Immature natural killer cell (primary cell): ENCODE data around the gene CREB3L2. TPM values are rescaled to one million over a fixed set of nuclear protein-coding genes. Genes with fewer than 3 reads are reported as not detected.
A peak's percentile ranks its signal among the peaks of the same experiment; 100 is the strongest.

Experiments used
- DNase-seq, 3 donors: peaks; one replicate each; pipeline ENCODE4 v3.0.0; 2022; ENCODE audit warnings: mixed read lengths in 1 of 3
- H3K27ac Mint-ChIP-seq, 6 donors: one replicate each; pipeline ENCODE4 v1.8.0; 2020; ENCODE audit warnings: mixed read lengths in 6 of 6, mild to moderate bottlenecking in 5 of 6, inconsistent platforms in 4 of 6, moderate library complexity in 3 of 6
- H3K27me3 Mint-ChIP-seq, 3 donors: one replicate each; pipeline ENCODE4 v1.8.0; 2020 to 2021; ENCODE audit warnings: low read depth in 3 of 3, mild to moderate bottlenecking in 3 of 3, mixed read lengths in 3 of 3, moderate library complexity in 3 of 3, inconsistent platforms in 1 of 3
- H3K36me3 Mint-ChIP-seq, 3 donors: one replicate each; pipeline ENCODE4 v1.8.0; 2020; ENCODE audit warnings: mixed read lengths in 3 of 3, inconsistent platforms in 2 of 3, mild to moderate bottlenecking in 2 of 3
- H3K4me1 Mint-ChIP-seq, 2 donors: one replicate each; pipeline ENCODE4 v1.8.0; 2020; ENCODE audit warnings: inconsistent platforms in 2 of 2, mild to moderate bottlenecking in 2 of 2, mixed read lengths in 2 of 2, moderate library complexity in 1 of 2
- H3K4me3 Mint-ChIP-seq, 5 donors: one replicate each; pipeline ENCODE4 v1.8.0; 2020; ENCODE audit warnings: mild to moderate bottlenecking in 5 of 5, mixed read lengths in 5 of 5, inconsistent platforms in 3 of 5, moderate library complexity in 3 of 5
- H3K9me3 Mint-ChIP-seq, 6 donors: one replicate each; pipeline ENCODE4 v1.8.0; 2020; ENCODE audit warnings: mild to moderate bottlenecking in 6 of 6, mixed read lengths in 6 of 6, inconsistent platforms in 4 of 6, moderate library complexity in 3 of 6
- polyA plus RNA-seq, 3 donors: library from polyadenylated mRNA; unstranded; fragments of 300-500 nt; fragmentation: Illumina TruSeq; gene quantifications; one replicate each; pipeline ENCODE4 v1.2.3, GENCODE V29; 2021

The CREB3L2 gene
- polyA plus RNA-seq, 3 donors from 2014 or later, result 10.8 to 21.6 (median 12.6) TPM

DNA sequence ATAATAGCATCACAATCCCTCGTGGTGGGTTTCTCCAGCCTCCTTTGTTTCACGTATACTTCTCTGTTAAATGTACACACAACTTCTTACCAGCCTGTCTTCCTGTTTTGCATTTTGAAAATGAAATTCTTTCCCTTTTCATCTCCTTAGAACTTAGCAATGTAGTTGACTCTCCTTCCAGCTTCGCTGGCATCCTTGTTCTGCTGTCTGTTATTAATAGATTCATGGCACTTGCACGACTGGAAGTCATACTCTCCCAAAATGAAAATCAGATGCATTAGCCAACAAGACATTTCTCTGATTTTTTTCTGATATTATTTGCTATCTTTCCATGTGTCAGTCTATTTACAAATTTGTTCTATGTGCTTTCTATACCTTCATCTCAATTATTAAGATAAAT lies 3.0 kb upstream of the CREB3L2 start:
- Mint-ChIP-seq H3K27me3 (peaks cover 3 to 14% (median 6%) of the 10 kb centered on the region in 3 donors), H3K4me1 (peaks cover 25 to 34% of the 10 kb centered on the region in 2 donors), H3K4me3 (no peak overlapping the region), H3K27ac (peak overlapping the region in 1 of 6 donors; percentile 5), H3K36me3 (no peaks in the 10 kb centered on the region), H3K9me3 (no peaks in the 10 kb centered on the region)
- DNase-seq, result no peak

DNA sequence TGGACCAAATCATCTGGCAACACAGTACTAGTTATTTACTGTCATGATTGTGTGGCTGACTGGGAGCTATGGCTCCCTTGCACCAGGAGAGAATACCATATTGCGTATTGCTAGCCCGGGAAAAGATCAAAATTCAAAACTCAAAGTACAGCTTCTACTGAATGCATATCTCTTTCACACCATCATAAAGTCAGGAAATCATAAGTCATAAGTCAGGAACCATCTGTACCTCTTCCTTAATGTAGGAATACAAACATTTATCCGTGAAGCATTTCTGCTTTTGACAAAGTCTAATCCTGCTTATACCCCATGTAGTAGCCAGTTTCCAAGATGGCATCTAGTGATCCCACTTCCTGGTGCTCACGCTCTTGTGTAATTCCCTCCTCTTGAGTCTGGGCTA lies 2.2 kb upstream of the CREB3L2 start:
- H3K36me3 Mint-ChIP-seq, result no peaks in the 10 kb centered on the region
- H3K27ac Mint-ChIP-seq, result peak overlapping the region in 1 of 6 donors; percentile 56
- peaks cover 33 to 43% of the 10 kb centered on the region in 2 donors for H3K4me1 Mint-ChIP-seq
- no peaks in the 10 kb centered on the region for H3K9me3 Mint-ChIP-seq
- no peak overlapping the region for H3K4me3 Mint-ChIP-seq
- DNase-seq, result no peak
- H3K27me3 Mint-ChIP-seq, result peaks cover 3 to 14% (median 6%) of the 10 kb centered on the region in 3 donors

DNA sequence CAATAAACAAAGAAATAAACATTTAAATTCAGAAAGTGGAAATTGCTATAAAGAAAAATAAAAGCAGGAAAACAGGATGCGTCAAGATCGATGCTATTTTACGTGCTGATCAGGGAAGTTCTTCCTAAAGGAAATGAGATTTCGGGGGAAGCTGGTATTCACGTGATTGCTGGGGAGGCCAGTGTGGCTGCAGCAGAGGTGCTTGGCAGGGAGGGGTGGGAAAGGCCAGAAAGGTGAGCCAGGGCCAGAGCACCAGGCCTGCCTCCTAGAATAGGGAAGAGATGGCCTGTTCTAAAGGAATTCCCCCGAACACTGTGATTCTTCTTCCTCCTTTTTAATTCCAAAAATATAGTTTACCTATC lies 923 bp upstream of the CREB3L2 start:
- H3K27me3 Mint-ChIP-seq, result peaks cover 2 to 14% (median 5%) of the 10 kb centered on the region in 3 donors
- H3K9me3 Mint-ChIP-seq, result no peaks in the 10 kb centered on the region
- H3K4me3 Mint-ChIP-seq, result peak overlapping the region; percentile 92 to 96 (median 94)
- no peaks in the 10 kb centered on the region for H3K36me3 Mint-ChIP-seq
- peak overlapping the region; percentile 83 to 96 (median 89) for H3K27ac Mint-ChIP-seq
- H3K4me1 Mint-ChIP-seq, result peaks cover 36 to 55% of the 10 kb centered on the region in 2 donors
- DNase-seq, result no peak

DNA sequence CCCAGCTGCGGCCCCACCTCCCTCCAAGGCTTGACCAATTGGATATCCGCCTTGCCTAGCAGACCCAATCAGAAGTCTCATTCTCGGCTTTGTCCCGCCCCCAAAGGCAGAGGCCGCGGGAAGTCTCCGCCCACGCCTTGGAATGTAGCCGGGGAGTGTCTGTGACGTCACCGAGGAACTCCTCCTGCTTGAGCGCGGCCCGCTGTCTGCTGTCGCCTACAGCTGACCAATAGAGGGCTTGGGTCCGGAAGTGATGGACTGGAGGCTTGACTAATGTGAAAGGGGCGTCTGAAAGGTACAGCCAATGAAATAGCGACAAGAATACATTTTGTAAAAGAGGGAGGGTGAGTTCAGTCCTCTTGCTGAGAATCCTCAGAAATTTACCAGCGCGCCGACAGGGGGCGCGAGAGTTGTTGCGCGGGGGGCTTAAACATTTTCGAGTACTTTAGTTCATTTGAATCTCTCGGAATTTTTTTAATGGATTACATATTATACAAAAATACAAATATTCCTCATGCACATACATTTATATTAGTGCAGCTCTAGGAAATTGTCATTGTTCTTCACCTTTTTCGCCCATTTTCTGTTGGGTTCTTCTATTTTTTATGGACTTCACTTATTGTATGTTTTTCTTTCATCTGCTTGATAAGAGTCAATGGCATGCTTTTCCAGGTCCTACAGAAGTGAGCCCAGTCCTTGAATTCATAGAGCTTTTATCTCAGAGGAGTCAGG lies 376 bp upstream of the CREB3L2 start:
- H3K4me3 Mint-ChIP-seq, result peak overlapping the region; percentile 92 to 96 (median 94)
- H3K27ac Mint-ChIP-seq, result peak overlapping the region; percentile 83 to 96 (median 89)
- peaks cover 36 to 55% of the 10 kb centered on the region in 2 donors for H3K4me1 Mint-ChIP-seq
- H3K27me3 Mint-ChIP-seq, result peaks cover 2 to 14% (median 5%) of the 10 kb centered on the region in 3 donors
- no peaks in the 10 kb centered on the region for H3K36me3 Mint-ChIP-seq
- peak; percentile 99 to 100 (median 99) for DNase-seq
- no peaks in the 10 kb centered on the region for H3K9me3 Mint-ChIP-seq

DNA sequence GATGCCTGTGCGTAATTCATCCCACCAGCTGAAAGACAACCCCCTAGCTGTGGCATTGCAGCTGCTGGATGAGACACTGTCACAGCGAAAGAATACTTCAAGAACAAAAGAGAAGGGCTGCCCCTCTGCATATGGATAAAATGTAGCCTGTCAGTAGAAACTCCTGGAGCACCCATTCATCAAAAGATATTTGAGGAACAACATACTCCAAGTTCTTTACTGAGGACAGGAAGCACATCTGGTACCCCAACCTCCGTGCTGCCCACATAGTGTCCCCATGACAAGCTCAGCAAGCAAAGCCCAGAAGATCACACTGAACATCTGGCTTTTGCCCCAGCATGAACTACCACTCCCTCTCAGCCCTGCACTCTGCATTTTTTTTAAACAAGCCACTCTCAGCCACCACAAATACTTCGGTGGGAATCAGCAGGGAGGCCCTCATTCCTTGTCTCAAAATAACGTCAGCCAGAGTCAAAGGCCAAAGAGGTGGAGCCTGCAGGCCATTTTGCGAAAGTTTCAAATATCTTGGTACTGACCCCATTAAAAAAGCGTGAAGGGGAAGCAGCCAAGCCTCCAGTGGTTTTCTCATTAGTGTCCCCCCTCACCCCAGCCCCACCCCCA lies 1.7 kb downstream of the CREB3L2 start:
- Mint-ChIP-seq H3K36me3 (no peaks in the 10 kb centered on the region), H3K27ac (peak overlapping the region; percentile 55 to 94 (median 76)), H3K9me3 (no peaks in the 10 kb centered on the region), H3K27me3 (peaks cover 2 to 14% (median 5%) of the 10 kb centered on the region in 3 donors), H3K4me3 (peak overlapping the region; percentile 92 to 96 (median 94)), H3K4me1 (peaks cover 50 to 73% of the 10 kb centered on the region in 2 donors)
- DNase-seq, result no peak

DNA sequence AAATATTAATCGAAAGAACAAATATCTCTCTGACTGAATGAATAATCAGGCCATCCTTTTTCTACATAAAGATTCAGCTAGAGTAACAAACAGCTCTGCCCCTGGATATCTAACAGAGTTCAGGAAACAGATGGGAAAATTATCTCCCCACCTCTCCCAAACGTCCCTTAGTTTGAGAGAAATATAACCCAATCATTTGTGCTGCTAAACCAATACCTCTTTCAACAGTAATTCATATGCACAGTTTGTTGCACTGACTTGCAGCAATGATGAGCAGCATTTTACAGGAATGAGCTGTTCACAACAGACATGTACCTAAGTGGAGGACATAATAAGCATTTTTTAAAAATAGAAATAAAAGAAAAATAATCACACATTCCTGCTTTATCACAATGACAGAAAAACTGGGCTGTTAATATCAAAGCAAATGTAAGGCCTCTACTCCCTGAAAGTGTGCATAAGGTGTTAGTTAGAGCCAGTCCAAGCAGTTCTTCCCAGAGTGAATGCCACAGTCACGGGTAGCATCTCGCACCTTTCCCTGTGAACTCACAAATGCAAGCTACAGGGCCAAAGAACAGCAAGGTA lies 2.3 kb downstream of the CREB3L2 start:
- H3K36me3 Mint-ChIP-seq, result no peaks in the 10 kb centered on the region
- peaks cover 50 to 73% of the 10 kb centered on the region in 2 donors for H3K4me1 Mint-ChIP-seq
- H3K4me3 Mint-ChIP-seq, result peak overlapping the region; percentile 92 to 96 (median 94)
- H3K9me3 Mint-ChIP-seq, result no peaks in the 10 kb centered on the region
- H3K27ac Mint-ChIP-seq, result peak overlapping the region in 4 of 6 donors; percentile 55 to 94 (median 86)
- H3K27me3 Mint-ChIP-seq, result peaks cover 2 to 14% (median 5%) of the 10 kb centered on the region in 3 donors
- no peak for DNase-seq

DNA sequence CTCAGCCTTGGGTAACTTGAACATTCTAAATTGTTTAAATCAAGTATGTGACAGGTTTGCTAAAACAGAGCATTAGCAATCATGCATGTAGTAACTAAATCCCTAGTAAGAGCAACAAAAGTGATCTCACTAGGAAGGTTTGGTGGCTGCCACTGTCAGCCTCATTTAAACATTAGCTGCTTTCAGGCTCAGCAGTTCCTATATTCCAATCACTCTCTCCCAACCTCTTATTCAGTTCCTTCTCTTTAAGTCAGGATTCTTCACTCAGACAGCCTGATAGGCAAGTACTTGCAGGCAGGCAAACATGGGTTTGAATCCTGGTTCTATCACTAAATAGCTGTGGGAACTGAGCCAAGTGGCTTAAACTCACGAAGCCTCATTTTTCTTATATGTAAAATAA lies 3.6 kb downstream of the CREB3L2 start:
- Mint-ChIP-seq H3K9me3 (no peaks in the 10 kb centered on the region), H3K27ac (no peak overlapping the region), H3K27me3 (peaks cover 2 to 14% (median 5%) of the 10 kb centered on the region in 3 donors), H3K4me1 (peaks cover 54 to 76% of the 10 kb centered on the region in 2 donors), H3K36me3 (no peaks in the 10 kb centered on the region), H3K4me3 (no peak overlapping the region)
- DNase-seq, result no peak

DNA sequence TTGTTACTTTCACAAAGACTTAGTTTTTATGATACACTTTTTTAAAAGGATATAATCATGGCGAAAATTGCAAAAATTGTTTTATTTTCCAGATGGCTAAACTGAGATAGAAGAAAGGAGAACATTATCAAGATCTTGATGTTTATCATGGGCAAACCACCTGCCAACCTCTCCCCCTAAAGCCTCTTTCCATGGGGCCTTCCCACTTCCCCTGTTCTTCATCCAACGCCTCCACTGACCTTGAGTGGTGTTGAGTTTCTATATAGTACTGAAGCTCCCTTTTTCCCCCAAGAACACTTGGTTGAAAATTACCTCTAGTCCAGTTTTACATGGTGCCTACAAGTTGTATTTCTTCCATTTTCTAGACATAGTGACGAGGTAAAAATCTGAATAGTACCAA lies 5.0 kb downstream of the CREB3L2 start:
- DNase-seq, result no peak
- Mint-ChIP-seq H3K36me3 (no peaks in the 10 kb centered on the region), H3K27ac (peak overlapping the region in 4 of 6 donors; percentile 18 to 67 (median 42)), H3K4me3 (peak overlapping the region in 1 of 5 donors; percentile 3), H3K4me1 (peaks cover 63 to 79% of the 10 kb centered on the region in 2 donors), H3K9me3 (no peaks in the 10 kb centered on the region), H3K27me3 (peaks cover under 1 to 10% (median 2%) of the 10 kb centered on the region in 3 donors)

DNA sequence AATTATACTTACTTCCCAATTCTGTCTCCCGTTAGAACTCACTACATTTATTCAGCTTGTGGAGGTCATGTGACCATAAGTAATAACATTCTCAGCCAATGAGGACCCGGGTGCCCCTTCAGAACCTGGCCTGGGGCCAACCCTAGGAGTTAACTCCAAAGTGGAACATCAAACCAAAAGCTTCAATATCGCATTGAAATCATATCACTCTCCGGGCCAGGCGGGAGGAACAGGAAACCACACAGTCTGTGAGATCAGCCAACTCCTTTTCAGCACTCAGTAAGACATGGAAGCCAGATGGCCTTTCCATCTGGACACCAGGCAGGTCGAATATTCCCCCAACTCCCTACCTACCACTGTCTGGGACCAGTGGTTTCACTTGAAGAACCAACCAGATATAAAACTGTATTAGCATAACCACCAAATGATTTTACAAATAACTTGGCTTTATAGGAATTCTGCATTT lies 5.5 kb downstream of the CREB3L2 start:
- Mint-ChIP-seq H3K4me1 (peaks cover 63 to 78% of the 10 kb centered on the region in 2 donors), H3K27ac (peak overlapping the region; percentile 9 to 82 (median 29)), H3K36me3 (no peaks in the 10 kb centered on the region), H3K4me3 (peak overlapping the region in 4 of 5 donors; percentile 2 to 60 (median 33)), H3K9me3 (no peaks in the 10 kb centered on the region), H3K27me3 (peaks cover 0 to 6% (median 0%) of the 10 kb centered on the region in 3 donors)
- DNase-seq, result no peak

DNA sequence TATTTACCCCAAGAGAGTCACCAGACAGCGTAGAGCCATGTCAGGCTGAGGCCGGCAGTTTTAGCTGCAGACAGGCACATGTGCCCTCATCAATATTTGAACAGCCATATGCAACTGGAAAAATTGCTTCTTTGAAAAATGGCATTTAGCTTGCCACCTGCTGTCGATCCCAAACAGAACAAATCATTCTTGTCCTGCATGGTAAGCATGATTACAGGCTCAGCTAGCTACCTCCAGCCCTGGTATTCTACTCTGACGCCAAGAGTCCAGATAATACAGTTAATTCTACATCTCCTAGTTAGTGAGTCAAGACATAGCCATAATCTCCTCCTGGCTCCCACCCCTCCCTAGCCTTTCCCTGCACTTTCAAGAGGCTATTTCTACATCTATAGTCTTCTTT lies 7.7 kb downstream of the CREB3L2 start:
- Mint-ChIP-seq H3K4me3 (no peak overlapping the region), H3K9me3 (no peaks in the 10 kb centered on the region), H3K27me3 (no peaks in the 10 kb centered on the region), H3K4me1 (peaks cover 42 to 56% of the 10 kb centered on the region in 2 donors), H3K27ac (peak overlapping the region in 1 of 6 donors; percentile 27), H3K36me3 (no peaks in the 10 kb centered on the region)
- DNase-seq, result no peak

DNA sequence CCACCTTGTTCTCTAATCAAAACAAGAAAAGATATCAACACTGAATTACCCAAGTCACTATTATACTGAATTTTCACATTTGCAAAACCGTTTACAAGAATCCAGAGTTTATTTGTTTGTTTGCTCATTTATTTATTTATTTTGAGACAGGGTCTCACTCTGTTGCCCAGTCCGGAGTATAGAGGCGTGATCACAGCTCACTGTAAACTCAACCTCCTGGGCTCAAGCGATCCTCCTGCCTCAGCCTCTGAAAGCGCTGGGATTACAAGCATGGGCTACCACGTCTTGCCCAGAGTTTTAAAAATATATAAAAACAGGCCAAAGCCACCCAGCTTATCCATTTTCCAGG lies 8.5 kb downstream of the CREB3L2 start:
- Mint-ChIP-seq H3K4me1 (peaks cover 36 to 48% of the 10 kb centered on the region in 2 donors), H3K9me3 (no peaks in the 10 kb centered on the region), H3K27ac (peak overlapping the region in 2 of 6 donors; percentile 27 to 57), H3K4me3 (peak overlapping the region in 1 of 5 donors; percentile 30), H3K36me3 (no peaks in the 10 kb centered on the region), H3K27me3 (no peaks in the 10 kb centered on the region)
- no peak for DNase-seq

DNA sequence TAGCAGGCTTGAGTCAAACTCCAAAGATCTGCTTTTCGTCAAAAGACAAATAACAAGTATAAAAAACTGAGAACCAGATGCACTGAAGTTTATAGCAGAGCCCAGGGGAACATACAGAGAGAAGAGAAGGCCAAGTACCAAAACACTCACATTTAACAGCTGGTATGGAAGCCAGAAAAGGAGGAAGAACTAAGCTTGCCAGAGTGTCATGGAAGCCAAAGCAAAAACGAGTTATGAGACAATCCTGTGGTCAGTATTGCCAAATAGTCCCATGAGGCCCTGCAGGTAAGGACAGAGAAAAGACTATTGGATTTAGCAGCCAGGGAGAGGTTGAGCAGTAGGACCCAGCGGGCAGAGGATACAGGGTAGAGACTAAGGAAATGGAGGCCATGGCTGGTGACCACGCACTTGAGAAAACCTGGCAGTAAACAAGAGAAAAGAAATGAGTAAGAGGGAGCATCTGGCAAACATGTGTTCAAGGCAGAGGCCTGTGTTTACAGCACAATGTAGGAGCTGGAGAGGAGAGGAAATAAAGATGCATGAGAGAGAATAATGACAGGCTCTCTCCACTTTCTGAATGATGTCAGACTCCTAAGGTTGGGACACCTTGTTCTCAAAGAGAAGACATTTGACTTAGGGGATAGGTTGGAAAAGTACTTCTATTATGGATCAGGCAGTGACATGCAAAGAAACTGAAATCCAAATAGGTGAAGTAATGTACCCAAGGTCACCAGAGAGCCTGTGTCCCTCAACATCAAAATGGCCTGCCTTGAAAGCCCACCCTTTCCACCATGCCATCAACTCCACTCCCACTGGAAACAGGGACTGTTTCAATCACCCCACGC lies 9.1 kb downstream of the CREB3L2 start:
- H3K27me3 Mint-ChIP-seq, result no peaks in the 10 kb centered on the region
- H3K36me3 Mint-ChIP-seq, result no peaks in the 10 kb centered on the region
- DNase-seq, result no peak
- no peaks in the 10 kb centered on the region for H3K9me3 Mint-ChIP-seq
- H3K27ac Mint-ChIP-seq, result peak overlapping the region; percentile 27 to 92 (median 66)
- peak overlapping the region; percentile 33 to 71 (median 55) for H3K4me3 Mint-ChIP-seq
- peaks cover 36 to 43% of the 10 kb centered on the region in 2 donors for H3K4me1 Mint-ChIP-seq

DNA sequence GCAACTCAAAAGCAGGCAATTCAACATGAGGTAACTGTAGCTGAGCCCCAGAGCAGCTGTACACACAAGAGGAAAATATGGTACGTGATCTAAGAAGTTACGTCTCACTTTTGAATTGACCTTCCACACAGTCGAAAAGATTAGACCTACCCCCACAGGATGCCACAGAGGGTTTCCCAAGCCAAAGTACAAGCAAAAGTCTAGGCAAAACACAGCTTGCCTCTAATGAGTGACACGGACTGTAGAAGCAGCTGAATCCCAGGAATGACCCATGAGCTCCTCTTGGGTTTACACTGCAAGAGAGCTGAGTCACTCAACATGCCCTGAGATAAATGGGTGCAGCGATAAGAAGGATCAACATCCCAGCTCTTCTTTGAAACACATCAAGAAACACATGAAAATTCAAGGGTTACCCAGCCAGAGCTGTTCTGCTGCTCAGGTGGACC lies 9.8 kb downstream of the CREB3L2 start:
- DNase-seq, result no peak
- H3K4me1 Mint-ChIP-seq, result peaks cover 38 to 41% of the 10 kb centered on the region in 2 donors
- no peaks in the 10 kb centered on the region for H3K36me3 Mint-ChIP-seq
- H3K4me3 Mint-ChIP-seq, result peak overlapping the region in 1 of 5 donors; percentile 55
- H3K27me3 Mint-ChIP-seq, result no peaks in the 10 kb centered on the region
- H3K9me3 Mint-ChIP-seq, result no peaks in the 10 kb centered on the region
- peak overlapping the region in 4 of 6 donors; percentile 21 to 92 (median 45) for H3K27ac Mint-ChIP-seq
